Nephron progenitor cell (in vitro differentiated cells): Measurements from ENCODE around the gene SLC25A21.

Experiments
- DNase-seq: peaks from one replicate; pipeline ENCODE4 v3.0.0; 2021
- H3K27ac Mint-ChIP-seq: 2 replicates; pipeline ENCODE4 v1.8.0; 2021; ENCODE audit warnings: mild to moderate bottlenecking, moderate library complexity, mixed read lengths
- H3K27me3 Mint-ChIP-seq: 2 replicates; pipeline ENCODE4 v1.8.0; 2021; ENCODE audit warnings: mild to moderate bottlenecking, low read depth, mixed read lengths; ENCODE audit not compliant: poor library complexity
- H3K36me3 Mint-ChIP-seq: 2 replicates; pipeline ENCODE4 v1.8.0; 2021; ENCODE audit warnings: low read depth, mixed read lengths
- H3K4me1 Mint-ChIP-seq: 2 replicates; pipeline ENCODE4 v1.8.0; 2021; ENCODE audit warnings: mixed read lengths
- H3K4me3 Mint-ChIP-seq: 2 replicates; pipeline ENCODE4 v1.8.0; 2021; ENCODE audit warnings: mild to moderate bottlenecking, moderate library complexity, mixed read lengths
- H3K9me3 Mint-ChIP-seq: 2 replicates; pipeline ENCODE4 v1.8.0; 2021; ENCODE audit warnings: mild to moderate bottlenecking, moderate library complexity, mixed read lengths
- CTCF ChIP-seq: fragments of 200-600 bp; sonication (generic); IDR thresholded peaks from 2 replicates; pipeline ENCODE4 v1.5.0; 2021; ENCODE audit warnings: antibody characterized with exemption

The SLC25A21 gene

GRCh38 chr14:37142835-37143401 lies 29.5 kb downstream of the SLC25A21 start:
- Mint-ChIP-seq H3K27me3 (no peaks in the 10 kb centered on the region), H3K36me3 (no peaks in the 10 kb centered on the region), H3K9me3 (no peaks in the 10 kb centered on the region), H3K4me1 (peaks cover 44% of the 10 kb centered on the region), H3K27ac (no peak overlapping the region), H3K4me3 (no peak overlapping the region)
- no peak for TF ChIP-seq CTCF
- no peak for DNase-seq

DNA sequence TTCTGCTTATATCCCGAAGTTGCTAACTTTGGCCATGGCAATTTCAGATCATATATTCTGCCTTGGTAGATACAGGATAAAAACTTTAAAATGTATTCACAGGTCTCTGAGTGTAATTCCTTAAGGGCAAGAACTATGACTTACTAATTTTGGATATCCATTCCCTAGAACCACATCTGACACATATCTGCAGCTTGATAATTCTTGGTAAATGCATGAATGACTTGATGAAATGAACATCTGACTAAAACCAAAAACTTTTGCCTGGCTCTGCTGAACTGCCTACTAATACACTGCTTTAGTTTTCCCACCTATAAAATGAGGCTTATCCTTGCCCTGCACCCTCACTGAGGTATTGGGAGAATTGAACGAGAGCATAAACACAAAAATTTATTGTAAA lies 32.2 kb downstream of the SLC25A21 start:
- Mint-ChIP-seq H3K4me1 (peaks cover 35% of the 10 kb centered on the region), H3K27me3 (peaks cover 4% of the 10 kb centered on the region), H3K36me3 (no peaks in the 10 kb centered on the region), H3K27ac (no peak overlapping the region), H3K4me3 (no peak overlapping the region), H3K9me3 (no peaks in the 10 kb centered on the region)
- TF ChIP-seq CTCF: no peak
- DNase-seq: no peak

GRCh38 chr14:37139710-37140109 lies 32.7 kb downstream of the SLC25A21 start:
- no peak overlapping the region for H3K4me3 Mint-ChIP-seq
- H3K9me3 Mint-ChIP-seq: no peaks in the 10 kb centered on the region
- DNase-seq: no peak
- no peaks in the 10 kb centered on the region for H3K36me3 Mint-ChIP-seq
- H3K4me1 Mint-ChIP-seq: peaks cover 32% of the 10 kb centered on the region
- no peak overlapping the region for H3K27ac Mint-ChIP-seq
- H3K27me3 Mint-ChIP-seq: peaks cover 4% of the 10 kb centered on the region
- TF ChIP-seq CTCF: no peak

GRCh38 chr14:37138898-37139297 lies 33.5 kb downstream of the SLC25A21 start:
- H3K4me1 Mint-ChIP-seq: peaks cover 29% of the 10 kb centered on the region
- H3K9me3 Mint-ChIP-seq: no peaks in the 10 kb centered on the region
- no peak for TF ChIP-seq CTCF
- H3K36me3 Mint-ChIP-seq: no peaks in the 10 kb centered on the region
- H3K27ac Mint-ChIP-seq: no peak overlapping the region
- H3K4me3 Mint-ChIP-seq: no peak overlapping the region
- DNase-seq: no peak
- H3K27me3 Mint-ChIP-seq: peaks cover 4% of the 10 kb centered on the region

DNA sequence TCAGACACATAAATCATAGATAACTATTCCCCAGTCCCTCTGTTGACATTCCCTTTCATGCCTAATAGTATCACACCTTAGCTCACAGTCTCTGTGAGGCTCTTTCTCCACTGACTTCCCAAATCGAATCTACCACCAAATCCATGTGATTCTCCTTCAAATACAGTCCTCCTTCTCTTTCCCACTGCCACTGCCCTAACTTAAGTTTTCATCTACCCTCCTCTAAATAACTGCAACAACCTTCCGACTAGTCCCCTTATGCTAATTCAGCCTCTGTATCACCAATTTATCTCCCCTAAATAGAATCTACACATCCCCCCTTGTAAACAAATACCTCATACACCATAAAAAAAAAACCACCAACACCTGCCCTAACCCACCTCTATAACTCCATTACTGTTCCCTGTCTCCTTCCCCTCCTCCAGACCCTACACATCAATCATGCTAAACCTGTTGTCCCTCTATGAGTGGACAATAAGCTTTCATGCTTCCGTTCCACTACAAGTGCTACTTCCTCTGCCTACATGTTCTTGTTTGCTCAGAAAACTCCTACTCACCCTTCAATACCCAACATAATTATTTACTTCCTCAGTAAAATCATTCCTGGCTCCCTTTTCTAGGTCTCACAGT lies 39.0 kb downstream of the SLC25A21 start:
- Mint-ChIP-seq H3K9me3 (no peaks in the 10 kb centered on the region), H3K27me3 (peaks cover 4% of the 10 kb centered on the region), H3K27ac (no peak overlapping the region), H3K4me1 (peaks cover 15% of the 10 kb centered on the region), H3K36me3 (no peaks in the 10 kb centered on the region), H3K4me3 (no peak overlapping the region)
- TF ChIP-seq CTCF: no peak
- no peak for DNase-seq

- no peaks in the 10 kb centered on the region for H3K27me3 Mint-ChIP-seq
- H3K27ac Mint-ChIP-seq: no peak overlapping the region
- no peaks in the 10 kb centered on the region for H3K9me3 Mint-ChIP-seq
- H3K4me3 Mint-ChIP-seq: no peak overlapping the region
- no peak for TF ChIP-seq CTCF
- H3K36me3 Mint-ChIP-seq: no peaks in the 10 kb centered on the region
- DNase-seq: no peak
- peaks cover 10% of the 10 kb centered on the region for H3K4me1 Mint-ChIP-seq
Measured at GRCh38 chr14:37131205-37131604, 41.2 kb downstream of the SLC25A21 start.
